ENCODE data around the gene WFDC9. TPM values are rescaled to one million over a fixed set of nuclear protein-coding genes. Genes with fewer than 3 reads are reported as not detected.

The WFDC9 gene
- total RNA-seq, 1 donor from 2014 or later = not detected

DNA sequence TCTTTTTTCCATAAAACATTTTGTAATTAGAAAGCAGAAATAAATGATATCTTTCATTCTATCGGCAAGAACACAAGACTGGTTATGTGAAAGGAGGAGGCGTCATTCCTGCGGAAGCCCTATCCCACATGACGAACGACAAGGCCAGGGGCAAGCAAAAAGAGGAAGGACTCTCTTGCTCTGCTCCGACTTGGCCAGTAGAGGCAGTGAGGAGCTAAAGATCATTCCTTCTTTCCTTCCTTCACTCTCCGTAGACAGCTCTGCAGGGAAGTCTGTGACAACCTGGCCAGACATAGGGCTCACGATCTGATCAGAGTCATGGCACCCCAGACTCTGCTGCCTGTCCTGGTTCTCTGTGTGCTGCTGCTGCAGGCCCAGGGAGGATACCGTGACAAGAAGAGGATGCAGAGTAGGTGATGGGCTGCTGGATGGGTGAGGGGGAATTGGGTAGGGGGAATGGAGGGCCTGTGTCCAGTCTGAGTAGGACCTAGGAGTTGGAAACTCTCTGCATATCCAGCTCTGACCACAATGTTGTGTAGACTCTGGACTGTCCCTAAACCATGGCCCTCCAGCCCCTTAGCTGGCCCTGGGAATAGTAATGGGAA lies 1.5 kb downstream of the WFDC9 start, which contains the start of gene WFDC10A:
Gene WFDC10A (plus strand): TSS at position 244 of the 605 bp plus-strand sequence. CDS start 75 bp downstream, at position 319.
- H3K27me3 ChIP-seq (ENCODE audit: control insufficient read depth, insufficient read depth, low read length) = no peaks in the 10 kb centered on the region
- peak; percentile 75 for TF ChIP-seq CTCF (IDR thresholded peaks at IDR 0.05; ENCODE audit: insufficient read depth, low read length, poor library complexity, severe bottlenecking)
- no peaks in the 10 kb centered on the region for H3K36me3 ChIP-seq (ENCODE audit: control insufficient read depth, insufficient read depth, low read length)
- H3K4me3 ChIP-seq (ENCODE audit: low read depth, low read length) = no peak within 1 kb of the TSS
- DNase-seq (ENCODE audit: low read depth) = peak; percentile 16

- DNase-seq (ENCODE audit: low read depth) = no peak
- no peaks in the 10 kb centered on the region for H3K36me3 ChIP-seq (ENCODE audit: control insufficient read depth, insufficient read depth, low read length)
- H3K4me3 ChIP-seq (ENCODE audit: low read depth, low read length) = no peak overlapping the region
- no peak for TF ChIP-seq CTCF (IDR thresholded peaks at IDR 0.05; ENCODE audit: insufficient read depth, low read length, poor library complexity, severe bottlenecking)
- H3K27me3 ChIP-seq (ENCODE audit: control insufficient read depth, insufficient read depth, low read length) = no peaks in the 10 kb centered on the region
These were observed 4.5 kb downstream of the WFDC9 start for GRCh38 chr20:45626540-45626939.

DNA sequence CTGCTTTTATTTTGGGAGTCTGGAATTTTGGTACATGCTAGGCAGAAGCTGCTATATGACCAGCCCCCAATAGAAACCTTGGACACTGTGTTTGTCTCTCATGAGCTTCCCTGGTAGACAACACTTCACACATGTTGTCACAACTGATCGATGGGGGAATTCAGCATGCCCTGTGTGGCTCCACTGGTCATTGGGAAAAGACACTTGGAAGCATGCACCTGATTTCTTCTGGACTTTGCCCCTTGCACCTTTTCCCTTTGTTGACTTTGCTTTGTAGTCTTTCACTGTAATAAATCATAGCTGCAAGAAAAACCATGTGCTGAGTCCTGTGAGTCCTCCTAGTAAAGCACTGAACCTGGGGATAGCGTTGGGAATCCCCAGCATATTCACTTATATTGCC lies 9.5 kb downstream of the WFDC9 start:
- no peak for TF ChIP-seq CTCF (IDR thresholded peaks at IDR 0.05; ENCODE audit: insufficient read depth, low read length, poor library complexity, severe bottlenecking)
- H3K27me3 ChIP-seq (ENCODE audit: control insufficient read depth, insufficient read depth, low read length) = no peaks in the 10 kb centered on the region

GRCh38 chr20:45617591-45617990 lies 13.5 kb downstream of the WFDC9 start:
- H3K27me3 ChIP-seq (ENCODE audit: control insufficient read depth, insufficient read depth, low read length) = no peaks in the 10 kb centered on the region
- no peak overlapping the region for H3K4me3 ChIP-seq (ENCODE audit: low read depth, low read length)
- no peak for TF ChIP-seq CTCF (IDR thresholded peaks at IDR 0.05; ENCODE audit: insufficient read depth, low read length, poor library complexity, severe bottlenecking)
- no peaks in the 10 kb centered on the region for H3K36me3 ChIP-seq (ENCODE audit: control insufficient read depth, insufficient read depth, low read length)
- no peak for DNase-seq (ENCODE audit: low read depth)

More for the DNA sequence above, 9.5 kb downstream of the WFDC9 start:
- H3K36me3 ChIP-seq (ENCODE audit: control insufficient read depth, insufficient read depth, low read length) = no peaks in the 10 kb centered on the region
- DNase-seq (ENCODE audit: low read depth) = no peak
- H3K4me3 ChIP-seq (ENCODE audit: low read depth, low read length) = no peak overlapping the region

DNA sequence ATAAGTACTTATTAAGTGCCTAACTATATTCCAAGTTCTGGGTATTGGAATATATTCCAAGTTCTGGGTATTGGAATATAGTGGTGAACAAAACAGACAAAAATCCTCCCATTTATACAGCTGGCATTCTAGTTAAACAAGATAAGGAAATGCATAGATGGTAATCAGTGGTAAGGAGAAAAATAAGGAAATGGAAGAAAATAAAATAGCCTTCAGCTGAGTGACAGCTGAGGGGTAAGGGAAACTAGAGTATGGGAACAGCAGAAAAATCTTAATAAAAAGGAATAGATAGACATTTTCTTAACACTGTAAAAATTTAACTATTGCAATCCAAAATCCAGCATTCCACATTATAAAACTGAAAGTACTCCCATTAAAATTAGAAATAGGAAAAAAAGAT lies 18.8 kb downstream of the WFDC9 start:
- H3K4me3 ChIP-seq (ENCODE audit: low read depth, low read length) = no peak overlapping the region
- no peaks in the 10 kb centered on the region for H3K27me3 ChIP-seq (ENCODE audit: control insufficient read depth, insufficient read depth, low read length)
- no peaks in the 10 kb centered on the region for H3K36me3 ChIP-seq (ENCODE audit: control insufficient read depth, insufficient read depth, low read length)
- no peak for DNase-seq (ENCODE audit: low read depth)
- no peak for TF ChIP-seq CTCF (IDR thresholded peaks at IDR 0.05; ENCODE audit: insufficient read depth, low read length, poor library complexity, severe bottlenecking)

- TF ChIP-seq CTCF (IDR thresholded peaks at IDR 0.05; ENCODE audit: insufficient read depth, low read length, poor library complexity, severe bottlenecking) = no peak
- no peaks in the 10 kb centered on the region for H3K36me3 ChIP-seq (ENCODE audit: control insufficient read depth, insufficient read depth, low read length)
- H3K4me3 ChIP-seq (ENCODE audit: low read depth, low read length) = no peak overlapping the region
- no peaks in the 10 kb centered on the region for H3K27me3 ChIP-seq (ENCODE audit: control insufficient read depth, insufficient read depth, low read length)
- DNase-seq (ENCODE audit: low read depth) = peak; percentile 26
These were observed 20.0 kb downstream of the WFDC9 start for GRCh38 chr20:45611054-45611453.

Measured in kidney epithelial cell (primary cell).